HG03520 (cell line): ENCODE results near the gene SAPCD2.

Experiments used
- ATAC-seq: cut with Tn5 transposase; IDR thresholded peaks from one replicate; pipeline ENCODE4 v1.9.1; 2021; ENCODE audit warnings: mild to moderate bottlenecking, moderate library complexity; ENCODE audit not compliant: unreplicated experiment

The SAPCD2 gene

GRCh38 chr9:137049544-137050449 lies 20.6 kb downstream of the SAPCD2 start:
- ATAC-seq: no peak

- ATAC-seq: no peak
Measured at GRCh38 chr9:137048655-137049543, 21.5 kb downstream of the SAPCD2 start.

GRCh38 chr9:137046088-137046787 lies 24.1 kb downstream of the SAPCD2 start, which contains the start of gene NPDC1:
TSS of gene NPDC1 (minus strand) at chr9:137046177. CDS start at chr9:137045989, 188 bp downstream.
- no peak for ATAC-seq

GRCh38 chr9:137045294-137046087 lies 24.9 kb downstream of the SAPCD2 start:
- ATAC-seq: no peak

GRCh38 chr9:137044502-137045177 lies 25.7 kb downstream of the SAPCD2 start:
- ATAC-seq: no peak

- ATAC-seq: no peak
Measured at GRCh38 chr9:137044037-137044436, 26.3 kb downstream of the SAPCD2 start.

GRCh38 chr9:137042751-137043727 lies 27.3 kb downstream of the SAPCD2 start:
- ATAC-seq: no peak

GRCh38 chr9:137041124-137041523 lies 29.2 kb downstream of the SAPCD2 start:
- no peak for ATAC-seq

- ATAC-seq: no peak
Measured at GRCh38 chr9:137040568-137040967, 29.8 kb downstream of the SAPCD2 start.

GRCh38 chr9:137039611-137040366 lies 30.6 kb downstream of the SAPCD2 start:
- no peak for ATAC-seq

- ATAC-seq: no peak
Measured at GRCh38 chr9:137038916-137039315, 31.4 kb downstream of the SAPCD2 start.

- no peak for ATAC-seq
Measured at GRCh38 chr9:137037483-137037882, 32.9 kb downstream of the SAPCD2 start.

GRCh38 chr9:137037035-137037434 lies 33.3 kb downstream of the SAPCD2 start:
- ATAC-seq: no peak

GRCh38 chr9:137035937-137036336 lies 34.4 kb downstream of the SAPCD2 start:
- ATAC-seq: no peak

GRCh38 chr9:137035507-137035834 lies 34.9 kb downstream of the SAPCD2 start:
- no peak for ATAC-seq

GRCh38 chr9:137034709-137035506 lies 35.4 kb downstream of the SAPCD2 start:
- ATAC-seq: peak; percentile 58
